Neuronal stem cell (in vitro differentiated cells): ENCODE results near the gene TPT1.

Experiments used
- DNase-seq: peaks from one replicate; pipeline ENCODE4 v3.0.0-alpha.2; 2013; ENCODE audit warnings: low spot score
- H2AFZ ChIP-seq: one replicate; pipeline ENCODE4 v1.6.1; 2013; ENCODE audit warnings: mild to moderate bottlenecking, low read length, inconsistent platforms
- H2AK5ac ChIP-seq: 2 replicates; pipeline ENCODE4 v1.6.1; 2013; ENCODE audit warnings: low read depth, mild to moderate bottlenecking, inconsistent platforms, low read length, moderate library complexity, mixed read lengths
- H2BK120ac ChIP-seq: 2 replicates; pipeline ENCODE4 v1.6.1; 2013; ENCODE audit warnings: low read depth, mild to moderate bottlenecking, inconsistent platforms, low read length, moderate library complexity, mixed read lengths
- H2BK12ac ChIP-seq: one replicate; pipeline ENCODE4 v1.6.1; 2013; ENCODE audit warnings: low read length, inconsistent platforms
- H2BK15ac ChIP-seq: 2 replicates; pipeline ENCODE4 v1.6.1; 2013; ENCODE audit warnings: mild to moderate bottlenecking, low read length, inconsistent platforms, mixed read lengths
- H2BK5ac ChIP-seq: one replicate; pipeline ENCODE4 v1.6.1; 2013; ENCODE audit warnings: inconsistent platforms, mild to moderate bottlenecking, low read length, moderate library complexity
- H3K14ac ChIP-seq: one replicate; pipeline ENCODE4 v1.6.1; 2013; ENCODE audit warnings: low read length, inconsistent platforms
- H3K18ac ChIP-seq: 2 replicates; pipeline ENCODE4 v1.6.1; 2013; ENCODE audit warnings: low read length, inconsistent platforms
- H3K23ac ChIP-seq: 2 replicates; pipeline ENCODE4 v1.6.1; 2013; ENCODE audit warnings: low read depth, mild to moderate bottlenecking, mixed read lengths, low read length, inconsistent platforms; ENCODE audit not compliant: poor library complexity
- H3K27ac ChIP-seq: replicated peaks from 3 replicates; pipeline ENCODE4 v1.5.1; 2013; ENCODE audit warnings: low read length, inconsistent platforms
- H3K27me3 ChIP-seq, 3 experiments: 2 replicates each; pipeline ENCODE4 v1.6.1; 2013; ENCODE audit warnings: low read length in 3 of 3, mild to moderate bottlenecking in 2 of 3, inconsistent platforms in 1 of 3, low read depth in 1 of 3, mixed read lengths in 1 of 3, moderate library complexity in 1 of 3; ENCODE audit not compliant: control insufficient read depth in 3 of 3, insufficient read depth in 3 of 3
- H3K36me3 ChIP-seq, 2 donors: replicated peaks in 1 of 2; 2 replicates each; pipeline ENCODE4 v1.6.1; 2013; ENCODE audit warnings: low read length in 2 of 2; ENCODE audit not compliant: control insufficient read depth in 2 of 2, insufficient read depth in 2 of 2
- H3K4ac ChIP-seq: 2 replicates; pipeline ENCODE4 v1.6.1; 2013; ENCODE audit warnings: inconsistent platforms, mild to moderate bottlenecking, low read length, moderate library complexity
- H3K4me1 ChIP-seq, 2 donors: 1 replicate in 1 of 2; 2 replicates in 1 of 2; pipeline ENCODE4 v1.6.1; 2013; ENCODE audit warnings: low read length in 2 of 2, low read depth in 1 of 2; ENCODE audit not compliant: control insufficient read depth in 2 of 2, insufficient read depth in 1 of 2
- H3K4me2 ChIP-seq: one replicate; pipeline ENCODE4 v1.6.1; 2013; ENCODE audit warnings: mild to moderate bottlenecking, low read length, inconsistent platforms; ENCODE audit not compliant: insufficient read depth, poor library complexity, severe bottlenecking
- H3K4me3 ChIP-seq, 2 donors: 2 replicates each; pipeline ENCODE4 v1.5.1; 2013; ENCODE audit warnings: low read length in 2 of 2, mild to moderate bottlenecking in 2 of 2, inconsistent platforms in 1 of 2, moderate library complexity in 1 of 2
- H3K79me1 ChIP-seq: one replicate; pipeline ENCODE4 v1.6.1; 2013; ENCODE audit warnings: low read depth, mild to moderate bottlenecking, inconsistent platforms, low read length, moderate library complexity
- H3K9ac ChIP-seq: one replicate; pipeline ENCODE4 v1.6.1; 2013; ENCODE audit warnings: mild to moderate bottlenecking, low read depth, low read length, inconsistent platforms; ENCODE audit not compliant: poor library complexity
- H3K9me3 ChIP-seq, 2 donors: replicated peaks in 1 of 2; 2 replicates each; pipeline versions ENCODE3 to v1.6.1; 2013; ENCODE audit warnings: low read length in 2 of 2, mild to moderate bottlenecking in 2 of 2, inconsistent platforms in 1 of 2, low read depth in 1 of 2, mixed read lengths in 1 of 2, moderate library complexity in 1 of 2; ENCODE audit not compliant: control insufficient read depth in 2 of 2, insufficient read depth in 1 of 2
- H4K8ac ChIP-seq: one replicate; pipeline ENCODE4 v1.6.1; 2013; ENCODE audit warnings: low read depth, mild to moderate bottlenecking, inconsistent platforms, low read length, moderate library complexity
- H4K91ac ChIP-seq: one replicate; pipeline ENCODE4 v1.6.1; 2013; ENCODE audit warnings: low read length, low read depth, mild to moderate bottlenecking, inconsistent platforms; ENCODE audit not compliant: poor library complexity
- WGBS, 2 donors: extraction: QIAGEN DNeasy Blood & Tissue Kit; methylation state at CpG; one replicate each; pipeline ENCODE4 v1.1.7; 2013; ENCODE audit warnings: missing lambda C conversion rate in 2 of 2, mixed read lengths in 1 of 2; ENCODE audit not compliant: insufficient read length in 2 of 2, insufficient replicate concordance in 1 of 2; ENCODE audit errors: extremely low coverage in 2 of 2; 5-methylcytosine and 5-hydroxymethylcytosine counted together

The TPT1 gene

GRCh38 chr13:45339867-45340266 is 1.1 kb downstream of the TPT1 start:
- H2BK15ac ChIP-seq, result no peak overlapping the region
- no peak overlapping the region for H3K27ac ChIP-seq

GRCh38 chr13:45339399-45339798 is 1.6 kb downstream of the TPT1 start:
- peaks cover 6 to 10% of the 10 kb centered on the region in 2 donors for H3K4me1 ChIP-seq
- H3K23ac ChIP-seq, result no peak overlapping the region
- H3K4me3 ChIP-seq, result peak overlapping the region in 1 of 2 donors; percentile 98
- no peak overlapping the region for H2BK120ac ChIP-seq
- H2BK5ac ChIP-seq, result no peak overlapping the region
- H3K14ac ChIP-seq, result no peak overlapping the region
- H4K8ac ChIP-seq, result no peak overlapping the region
- peaks cover 4% of the 10 kb centered on the region for H3K79me1 ChIP-seq
- no peak overlapping the region for H4K91ac ChIP-seq
- H2BK12ac ChIP-seq, result no peak overlapping the region
- H3K18ac ChIP-seq, result no peak overlapping the region
- H2AK5ac ChIP-seq, result no peak overlapping the region
- no peak overlapping the region for H3K9ac ChIP-seq
- no peaks in the 10 kb centered on the region for H3K9me3 ChIP-seq
- peaks cover 32 to 67% of the 10 kb centered on the region in 2 donors for H3K36me3 ChIP-seq
- no peak overlapping the region for H3K4ac ChIP-seq
- no peak overlapping the region for H2AFZ ChIP-seq
- H3K27ac ChIP-seq, result no peak overlapping the region
- H2BK15ac ChIP-seq, result no peak overlapping the region
- no peak overlapping the region for H3K4me2 ChIP-seq
- no peak for DNase-seq
- H3K27me3 ChIP-seq, result no peaks in the 10 kb centered on the region

More at GRCh38 chr13:45339867-45340266, 1.1 kb downstream of the TPT1 start:
- H3K4ac ChIP-seq, result no peak overlapping the region
- H3K36me3 ChIP-seq, result peaks cover 29 to 67% of the 10 kb centered on the region in 2 donors
- peak overlapping the region; percentile 78 for H3K9ac ChIP-seq
- no peak overlapping the region for H3K18ac ChIP-seq
- H2BK12ac ChIP-seq, result no peak overlapping the region
- no CpG with 5 or more reads among the region's 11 CpGs for WGBS, 2 donors
- H3K23ac ChIP-seq, result no peak overlapping the region
- H2BK5ac ChIP-seq, result no peak overlapping the region
- H4K8ac ChIP-seq, result no peak overlapping the region
- no peak overlapping the region for H2AK5ac ChIP-seq
- no peak overlapping the region for H3K14ac ChIP-seq
- H2BK120ac ChIP-seq, result no peak overlapping the region
- H3K9me3 ChIP-seq, result no peaks in the 10 kb centered on the region
- peak overlapping the region; percentile 67 for H3K4me2 ChIP-seq
- H3K4me3 ChIP-seq, result peak overlapping the region; percentile 98 to 100
- peaks cover 6 to 10% of the 10 kb centered on the region in 2 donors for H3K4me1 ChIP-seq
- peaks cover 4% of the 10 kb centered on the region for H3K79me1 ChIP-seq
- no peak overlapping the region for H4K91ac ChIP-seq
- H3K27me3 ChIP-seq, result no peaks in the 10 kb centered on the region
- no peak for DNase-seq
- H2AFZ ChIP-seq, result no peak overlapping the region

- H2BK15ac ChIP-seq, result no peak overlapping the region
- no peak overlapping the region for H3K27ac ChIP-seq
- peaks cover 6 to 10% of the 10 kb centered on the region in 2 donors for H3K4me1 ChIP-seq
- no CpG with 5 or more reads among the region's 1 CpG for WGBS, 2 donors
- H3K4me3 ChIP-seq, result no peak overlapping the region
- H3K4ac ChIP-seq, result no peak overlapping the region
- H4K8ac ChIP-seq, result no peak overlapping the region
- no peaks in the 10 kb centered on the region for H3K9me3 ChIP-seq
- H2BK12ac ChIP-seq, result no peak overlapping the region
- H3K4me2 ChIP-seq, result no peak overlapping the region
- no peak for DNase-seq
- H3K23ac ChIP-seq, result no peak overlapping the region
- no peak overlapping the region for H2AFZ ChIP-seq
- no peak overlapping the region for H2AK5ac ChIP-seq
- peaks cover 32 to 71% of the 10 kb centered on the region in 2 donors for H3K36me3 ChIP-seq
- no peak overlapping the region for H2BK120ac ChIP-seq
- H4K91ac ChIP-seq, result no peak overlapping the region
- no peak overlapping the region for H2BK5ac ChIP-seq
- H3K18ac ChIP-seq, result no peak overlapping the region
- H3K27me3 ChIP-seq, result no peaks in the 10 kb centered on the region
- H3K9ac ChIP-seq, result no peak overlapping the region
- no peak overlapping the region for H3K14ac ChIP-seq
- peaks cover 4% of the 10 kb centered on the region for H3K79me1 ChIP-seq
Measured at GRCh38 chr13:45337803-45338202, 3.2 kb downstream of the TPT1 start.

GRCh38 chr13:45337395-45337794 is 3.6 kb downstream of the TPT1 start:
- no peak overlapping the region for H3K27ac ChIP-seq

More at GRCh38 chr13:45337395-45337794, 3.6 kb downstream of the TPT1 start:
- Histone ChIP-seq H3K27me3 (no peaks in the 10 kb centered on the region), H3K14ac (no peak overlapping the region), H2BK120ac (no peak overlapping the region), H3K4me3 (no peak overlapping the region), H3K9ac (no peak overlapping the region), H4K91ac (no peak overlapping the region), H2AFZ (no peak overlapping the region), H3K23ac (no peak overlapping the region), H2BK15ac (no peak overlapping the region), H3K4me2 (no peak overlapping the region), H3K9me3 (no peaks in the 10 kb centered on the region), H3K4me1 (peaks cover 6 to 13% of the 10 kb centered on the region in 2 donors), H3K79me1 (peaks cover 4% of the 10 kb centered on the region), H3K4ac (no peak overlapping the region), H4K8ac (no peak overlapping the region), H3K36me3 (peaks cover 32 to 67% of the 10 kb centered on the region in 2 donors), H3K18ac (no peak overlapping the region), H2BK5ac (no peak overlapping the region), H2BK12ac (no peak overlapping the region), H2AK5ac (no peak overlapping the region)
- no CpG with 5 or more reads among the region's 3 CpGs for WGBS, 2 donors
- no peak for DNase-seq
